ENCODE results near the gene ILF3. TPM values are rescaled to one million over a fixed set of nuclear protein-coding genes. Genes with fewer than 3 reads are reported as not detected.

ILF3 gene
- polyA plus RNA-seq, 1 donor (not counting 4 experiments of a cell fraction or from before 2014, with no cell fraction given), result 162 TPM

DNA sequence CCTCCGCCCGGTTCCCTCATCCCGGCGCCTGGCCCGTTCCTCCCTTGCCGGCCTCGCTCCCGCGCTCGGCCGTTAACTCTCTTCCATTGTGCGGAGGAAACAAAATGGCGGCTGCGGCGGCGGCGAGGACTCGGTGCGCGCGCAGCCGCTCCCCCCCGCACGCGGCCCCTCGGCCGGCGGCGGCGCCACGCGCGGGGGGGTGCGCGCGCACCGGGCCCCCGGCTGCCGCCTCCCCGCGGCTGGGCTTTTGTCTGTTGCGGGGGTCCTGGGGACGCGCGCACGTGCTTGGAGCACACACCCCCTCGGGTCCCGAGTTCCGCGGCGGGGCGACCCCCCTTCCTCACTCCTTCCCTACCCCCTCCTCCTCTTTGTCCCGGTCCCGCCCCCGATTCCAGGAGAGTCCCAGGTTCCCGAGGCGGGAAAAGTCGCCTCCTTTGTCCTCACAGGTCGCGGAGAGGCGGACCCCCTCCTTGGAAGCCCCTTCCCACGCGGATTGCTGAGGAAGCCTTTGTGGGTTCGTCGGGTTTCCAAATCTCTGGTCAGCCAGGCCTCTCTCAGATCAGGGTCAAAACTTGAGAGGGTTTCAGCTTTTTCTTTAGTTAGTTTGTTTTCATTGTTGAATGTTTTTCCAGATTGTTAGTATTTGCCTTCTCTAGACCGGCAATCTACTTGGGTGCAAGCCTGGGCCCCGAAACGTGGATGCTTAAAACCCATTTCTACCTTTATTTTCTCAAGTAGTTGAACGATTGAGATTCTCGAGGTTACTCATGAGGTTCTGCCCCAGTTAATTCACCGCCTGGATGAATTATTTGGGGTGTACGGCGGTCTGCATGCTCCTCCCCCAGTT, 687 bp downstream of the ILF3 start:
- Histone ChIP-seq H4K20me1 (ENCODE audit: control insufficient read depth, extremely low read depth, insufficient read depth, low read length) (peaks cover 37% of the 10 kb centered on the region), H3K4me3 (ENCODE audit: control insufficient read depth in 2 of 3, extremely low read depth in 1 of 3, insufficient read depth in 2 of 3, low read depth in 1 of 3, low read length in 3 of 3) (peak overlapping the region; percentile 89 to 95 (median 93)), H3K36me3 (ENCODE audit: control insufficient read depth in 2 of 2, extremely low read depth in 1 of 2, insufficient read depth in 2 of 2, low read length in 2 of 2) (peaks cover 0 to 20% of the 10 kb centered on the region in 2 experiments), H3K27me3 (ENCODE audit: control insufficient read depth, extremely low read depth, insufficient read depth, low read length) (no peaks in the 10 kb centered on the region), H3K4me2 (ENCODE audit: control insufficient read depth, extremely low read depth, insufficient read depth, low read depth, low read length) (peak overlapping the region; percentile 100), H3K9ac (ENCODE audit: control insufficient read depth, extremely low read depth, insufficient read depth, low read length) (peak overlapping the region; percentile 100), H3K9me1 (ENCODE audit: control insufficient read depth, extremely low read depth, insufficient read depth, low read length) (peaks cover 1% of the 10 kb centered on the region), H3K79me2 (ENCODE audit: control insufficient read depth, insufficient read depth, low read length) (peaks cover 60% of the 10 kb centered on the region), H3K27ac (ENCODE audit: control insufficient read depth, insufficient read depth, low read length) (peak overlapping the region; percentile 98), H2AFZ (ENCODE audit: control insufficient read depth, low read length) (no peak overlapping the region), H3K4me1 (ENCODE audit: control insufficient read depth, extremely low read depth, insufficient read depth, low read length) (peaks cover 30% of the 10 kb centered on the region), H3K9me3 (ENCODE audit: control insufficient read depth, low read depth, low read length) (no peaks in the 10 kb centered on the region)
- FAIRE-seq, result no peak
- DNase-seq (ENCODE audit: low read depth, low spot score), result no peak
- TF ChIP-seq, protein P1, sequence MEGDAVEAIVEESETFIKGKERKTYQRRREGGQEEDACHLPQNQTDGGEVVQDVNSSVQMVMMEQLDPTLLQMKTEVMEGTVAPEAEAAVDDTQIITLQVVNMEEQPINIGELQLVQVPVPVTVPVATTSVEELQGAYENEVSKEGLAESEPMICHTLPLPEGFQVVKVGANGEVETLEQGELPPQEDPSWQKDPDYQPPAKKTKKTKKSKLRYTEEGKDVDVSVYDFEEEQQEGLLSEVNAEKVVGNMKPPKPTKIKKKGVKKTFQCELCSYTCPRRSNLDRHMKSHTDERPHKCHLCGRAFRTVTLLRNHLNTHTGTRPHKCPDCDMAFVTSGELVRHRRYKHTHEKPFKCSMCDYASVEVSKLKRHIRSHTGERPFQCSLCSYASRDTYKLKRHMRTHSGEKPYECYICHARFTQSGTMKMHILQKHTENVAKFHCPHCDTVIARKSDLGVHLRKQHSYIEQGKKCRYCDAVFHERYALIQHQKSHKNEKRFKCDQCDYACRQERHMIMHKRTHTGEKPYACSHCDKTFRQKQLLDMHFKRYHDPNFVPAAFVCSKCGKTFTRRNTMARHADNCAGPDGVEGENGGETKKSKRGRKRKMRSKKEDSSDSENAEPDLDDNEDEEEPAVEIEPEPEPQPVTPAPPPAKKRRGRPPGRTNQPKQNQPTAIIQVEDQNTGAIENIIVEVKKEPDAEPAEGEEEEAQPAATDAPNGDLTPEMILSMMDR (optimal IDR thresholded peaks at IDR 0.05 in 1 of 3, IDR thresholded peaks at IDR 0.05 in 1 of 3, conservative IDR thresholded peaks at IDR 0.05 in 1 of 3; ENCODE audit: extremely low read depth in 1 of 3, insufficient read depth in 2 of 3, low read length in 3 of 3), result no peak
- TF ChIP-seq EZH2 (IDR thresholded peaks at IDR 0.05; ENCODE audit: low read length), result no peak
- dilution Hi-C loops (cut with MboI; ENCODE audit: extremely low pct_ligation_motif_present, low sequenced_read_pairs), result no loop called here

DNA sequence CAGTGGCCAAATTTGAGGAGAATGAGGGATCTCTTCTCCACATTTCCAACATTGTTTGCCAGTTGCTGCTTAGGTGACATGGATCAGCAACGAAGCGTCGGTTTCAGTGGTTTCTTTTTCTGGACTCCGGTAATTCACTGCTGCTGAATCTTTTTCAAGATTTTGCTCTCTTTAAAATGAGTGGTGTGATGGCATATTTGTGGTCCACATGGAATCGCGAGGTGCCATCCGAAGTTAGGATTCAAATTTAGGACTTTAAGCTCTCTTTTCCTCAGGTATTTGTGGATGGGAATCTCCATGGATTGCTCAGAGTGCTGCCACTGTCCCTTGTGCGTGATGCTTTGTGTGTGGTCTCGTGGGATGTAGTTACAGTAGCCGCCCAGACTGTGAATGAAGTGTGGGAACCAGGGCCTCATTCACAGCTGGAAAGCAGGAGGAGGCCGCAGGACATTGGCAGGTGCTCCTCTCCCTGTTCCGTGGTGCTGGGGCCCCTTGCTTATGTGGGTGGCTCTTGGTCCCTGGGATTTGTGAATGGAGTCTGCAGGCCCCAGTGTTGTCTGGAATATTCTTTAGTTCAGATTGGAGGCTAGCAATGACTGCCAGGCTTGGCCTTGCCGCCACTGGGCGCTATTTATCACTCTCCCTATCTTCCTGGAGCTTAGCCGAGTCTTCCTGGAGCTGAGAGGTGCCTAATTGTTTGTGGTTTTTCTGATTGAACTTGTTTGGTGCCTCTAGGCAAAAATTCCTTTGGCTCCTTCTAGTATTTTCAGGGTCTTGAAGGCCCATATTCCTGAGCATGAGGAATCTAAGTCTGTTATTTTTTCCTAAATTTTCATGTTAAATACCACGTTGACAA, 1.5 kb downstream of the ILF3 start:
- dilution Hi-C loops (cut with MboI; ENCODE audit: extremely low pct_ligation_motif_present, low sequenced_read_pairs), result no loop called here
- Histone ChIP-seq H3K9ac (ENCODE audit: control insufficient read depth, extremely low read depth, insufficient read depth, low read length) (peak overlapping the region; percentile 100), H3K27ac (ENCODE audit: control insufficient read depth, insufficient read depth, low read length) (peak overlapping the region; percentile 98), H2AFZ (ENCODE audit: control insufficient read depth, low read length) (no peak overlapping the region), H3K27me3 (ENCODE audit: control insufficient read depth, extremely low read depth, insufficient read depth, low read length) (no peaks in the 10 kb centered on the region), H3K79me2 (ENCODE audit: control insufficient read depth, insufficient read depth, low read length) (peaks cover 68% of the 10 kb centered on the region), H3K4me2 (ENCODE audit: control insufficient read depth, extremely low read depth, insufficient read depth, low read depth, low read length) (peak overlapping the region; percentile 100), H3K36me3 (ENCODE audit: control insufficient read depth in 2 of 2, extremely low read depth in 1 of 2, insufficient read depth in 2 of 2, low read length in 2 of 2) (peaks cover 0 to 25% of the 10 kb centered on the region in 2 experiments), H3K9me1 (ENCODE audit: control insufficient read depth, extremely low read depth, insufficient read depth, low read length) (no peaks in the 10 kb centered on the region), H3K4me1 (ENCODE audit: control insufficient read depth, extremely low read depth, insufficient read depth, low read length) (peaks cover 33% of the 10 kb centered on the region), H3K9me3 (ENCODE audit: control insufficient read depth, low read depth, low read length) (no peaks in the 10 kb centered on the region), H4K20me1 (ENCODE audit: control insufficient read depth, extremely low read depth, insufficient read depth, low read length) (peaks cover 45% of the 10 kb centered on the region), H3K4me3 (ENCODE audit: control insufficient read depth in 2 of 3, extremely low read depth in 1 of 3, insufficient read depth in 2 of 3, low read depth in 1 of 3, low read length in 3 of 3) (peak overlapping the region; percentile 89 to 95 (median 93))
- TF ChIP-seq EZH2 (IDR thresholded peaks at IDR 0.05; ENCODE audit: low read length), result no peak
- TF ChIP-seq, protein P1 (optimal IDR thresholded peaks at IDR 0.05 in 1 of 3, IDR thresholded peaks at IDR 0.05 in 1 of 3, conservative IDR thresholded peaks at IDR 0.05 in 1 of 3; ENCODE audit: extremely low read depth in 1 of 3, insufficient read depth in 2 of 3, low read length in 3 of 3), result peak in 2 of 3 experiments; percentile 17 to 50
- DNase-seq (ENCODE audit: low read depth, low spot score), result no peak
- peak; percentile 39 for FAIRE-seq
